SK-N-DZ (cell line): Measurements from ENCODE around the gene THUMPD2.
A peak's percentile ranks its signal among the peaks of the same experiment; 100 is the strongest.
"Not testable (repeated sequence)": the region's sequence is repeated elsewhere in the genome, so short reads cannot be mapped to it uniquely, and the experiment has no call there.

Experiments
- DNase-seq: peaks from one replicate; pipeline ENCODE4 v3.0.0-alpha.2; 2015; ENCODE audit warnings: low spot score

Gene THUMPD2

GRCh38 chr2:39755466-39755865, 23.6 kb downstream of the THUMPD2 start:
- no peak for DNase-seq

- DNase-seq, result no peak
Observed at GRCh38 chr2:39743269-39743776, 35.7 kb downstream of the THUMPD2 start.

- no peak for DNase-seq
Observed at GRCh38 chr2:39741871-39742270, 37.2 kb downstream of the THUMPD2 start.

GRCh38 chr2:39739386-39739785, 39.7 kb downstream of the THUMPD2 start:
- DNase-seq, result no peak

- no peak for DNase-seq
Observed at GRCh38 chr2:39738936-39739335, 40.1 kb downstream of the THUMPD2 start.

GRCh38 chr2:39737661-39738060, 41.4 kb downstream of the THUMPD2 start:
- DNase-seq, result no peak

GRCh38 chr2:39736640-39737039, 42.4 kb downstream of the THUMPD2 start:
- no peak for DNase-seq

- no peak for DNase-seq
Observed at GRCh38 chr2:39735648-39736047, 43.4 kb downstream of the THUMPD2 start.

- no peak for DNase-seq
Observed at GRCh38 chr2:39734445-39734844, 44.6 kb downstream of the THUMPD2 start.

- no peak for DNase-seq
Observed at GRCh38 chr2:39733070-39733674, 45.9 kb downstream of the THUMPD2 start.

GRCh38 chr2:39732482-39732881, 46.6 kb downstream of the THUMPD2 start:
- DNase-seq, result no peak

GRCh38 chr2:39731546-39731945, 47.5 kb downstream of the THUMPD2 start:
- DNase-seq, result no peak

GRCh38 chr2:39730685-39731302, 48.3 kb downstream of the THUMPD2 start:
- peak; percentile 26 for DNase-seq

GRCh38 chr2:39730276-39730675, 48.8 kb downstream of the THUMPD2 start:
- DNase-seq, result no peak

GRCh38 chr2:39728941-39729351, 50.1 kb downstream of the THUMPD2 start:
- DNase-seq, result peak; percentile 29

GRCh38 chr2:39728085-39728484, 51.0 kb downstream of the THUMPD2 start:
- not testable (repeated sequence) for DNase-seq

GRCh38 chr2:39725401-39725800, 53.7 kb downstream of the THUMPD2 start:
- DNase-seq, result no peak

- DNase-seq, result no peak
Observed at GRCh38 chr2:39724828-39725144, 54.3 kb downstream of the THUMPD2 start.

- no peak for DNase-seq
Observed at GRCh38 chr2:39723946-39724827, 54.9 kb downstream of the THUMPD2 start.

GRCh38 chr2:39723497-39723896, 55.6 kb downstream of the THUMPD2 start:
- DNase-seq, result no peak

GRCh38 chr2:39720970-39721369, 58.1 kb downstream of the THUMPD2 start:
- DNase-seq, result no peak

GRCh38 chr2:39719317-39719716, 59.7 kb downstream of the THUMPD2 start:
- DNase-seq, result no peak

GRCh38 chr2:39718483-39718882, 60.6 kb downstream of the THUMPD2 start:
- no peak for DNase-seq
